HepG2 (cell line): ENCODE results near the gene UPB1. TPM values are rescaled to one million over a fixed set of nuclear protein-coding genes. Genes with fewer than 3 reads are reported as not detected.

ENCODE experiments used
- ATAC-seq: fragments of 200-7000 bp; cut with Tn5 transposase; 3 replicates; pipeline ENCODE4 v1.9.1; 2020; ENCODE audit warnings: mild to moderate bottlenecking, moderate library complexity
- BruUV-seq: library from RNA; stranded (reverse); fragments of 400-500 nt; replicated peaks from 2 replicates; lab custom pipeline; 2021; lab: Mats Ljungman, UMichigan
- CTCF ChIA-PET: fragments of 300-600 bp; formaldehyde crosslinking; extraction: SDS; loops from one replicate; lab custom pipeline; 2021; ENCODE audit warnings: low total read pairs, inconsistent platforms, low intra/inter-chr PET ratio; lab: Yijun Ruan, JAX
- POLR2A ChIA-PET: fragments of 350-600 bp; sonication (Branson Sonifier 250); formaldehyde crosslinking; loops from one replicate; lab custom pipeline; 2020; ENCODE audit warnings: antibody characterized with exemption, inconsistent platforms; lab: Yijun Ruan, JAX
- DNase-seq: peaks from one replicate; pipeline ENCODE4 v3.0.0-alpha.2; 2015; ENCODE audit warnings: low spot score
- FAIRE-seq: peaks from 3 replicates; lab custom pipeline; 2011; peaks lifted over from hg19 to GRCh38; lab: Jason Lieb, UNC
- H2AFZ ChIP-seq: one replicate; pipeline ENCODE4 v1.6.1; 2011; ENCODE audit warnings: low read length, inconsistent platforms
- H3K27ac ChIP-seq: fragments of 300-600 bp; 3 replicates; pipeline ENCODE4 v1.8.0; 2011; ENCODE audit warnings: mixed run types, mild to moderate bottlenecking, mixed read lengths, low read length, inconsistent platforms; ENCODE audit not compliant: insufficient read depth; ENCODE audit errors: extremely low read length
- H3K27me3 ChIP-seq, 2 experiments: fragments of 200-600 bp in 1 of 2; 2 replicates in 1 of 2; 3 replicates in 1 of 2; pipeline versions ENCODE4 v1.6.0 to v1.8.0; 2011; ENCODE audit warnings: low read length in 2 of 2, mild to moderate bottlenecking in 2 of 2, moderate library complexity in 2 of 2, inconsistent platforms in 1 of 2; ENCODE audit not compliant: insufficient read depth in 2 of 2, control insufficient read depth in 1 of 2
- H3K36me3 ChIP-seq, 2 experiments: fragments of 200-600 bp in 1 of 2; replicated peaks in 1 of 2; 2 replicates in 1 of 2; 3 replicates in 1 of 2; pipeline versions ENCODE4 v1.5.1 to v1.8.0; 2011; ENCODE audit warnings: low read length in 2 of 2, inconsistent platforms in 1 of 2; ENCODE audit not compliant: insufficient read depth in 2 of 2, control insufficient read depth in 1 of 2
- H3K4me1 ChIP-seq: 2 replicates; pipeline ENCODE4 v1.5.1; 2012; ENCODE audit warnings: low read length, inconsistent platforms; ENCODE audit not compliant: insufficient read depth
- H3K4me2 ChIP-seq: 2 replicates; pipeline ENCODE4 v1.6.0; 2011; ENCODE audit warnings: low read depth, low read length, inconsistent platforms
- H3K4me3 ChIP-seq, 3 experiments: fragments of 200-600 bp in 1 of 3; sonication (generic), shearing (Covaris generic) in 1 of 3; replicated peaks in 1 of 3; 2 replicates each; pipeline ENCODE4 v1.5.1; 2011 to 2016; ENCODE audit warnings: low read length in 3 of 3, inconsistent platforms in 2 of 3, low read depth in 2 of 3, mild to moderate bottlenecking in 2 of 3, control low read depth in 1 of 3, mixed read lengths in 1 of 3; ENCODE audit not compliant: insufficient read depth in 1 of 3
- H3K79me2 ChIP-seq: one replicate; pipeline ENCODE4 v1.6.1; 2011; ENCODE audit warnings: low read length, inconsistent platforms; ENCODE audit not compliant: insufficient read depth
- H3K9ac ChIP-seq: 2 replicates; pipeline ENCODE4 v1.6.0; 2011; ENCODE audit warnings: mild to moderate bottlenecking, low read depth, low read length, inconsistent platforms; ENCODE audit not compliant: insufficient read depth
- H3K9me3 ChIP-seq: 2 replicates; pipeline ENCODE4 v1.5.1; 2012; ENCODE audit warnings: mild to moderate bottlenecking, low read length
- H4K20me1 ChIP-seq: 2 replicates; pipeline ENCODE4 v1.6.0; 2011; ENCODE audit warnings: inconsistent platforms, mild to moderate bottlenecking, low read length, moderate library complexity; ENCODE audit not compliant: insufficient read depth
- CEBPB ChIP-seq: IDR thresholded peaks from 2 replicates; pipeline ENCODE4 v1.6.1; 2011; ENCODE audit warnings: low read depth, low read length, improper control_type of control experiment, borderline replicate concordance
- FOXP4 ChIP-seq: sonication (generic); formaldehyde crosslinking; IDR thresholded peaks from 2 replicates; pipeline ENCODE4 v1.4.0; 2020; ENCODE audit warnings: missing genetic modification reagents
- MTF2 ChIP-seq: sonication (generic); formaldehyde crosslinking; IDR thresholded peaks from 2 replicates; pipeline ENCODE4 v1.5.0; 2020; ENCODE audit warnings: missing genetic modification reagents, borderline replicate concordance
- NR2F6 ChIP-seq, 2 experiments: IDR thresholded peaks; 2 replicates each; pipeline ENCODE4 v1.6.1; 2016; ENCODE audit warnings: antibody characterized with exemption in 1 of 2, mild to moderate bottlenecking in 1 of 2
- PAXIP1 ChIP-seq: sonication (generic); formaldehyde crosslinking; conservative IDR thresholded peaks from 2 replicates; pipeline ENCODE4 v1.4.0; 2020; ENCODE audit warnings: mild to moderate bottlenecking, missing genetic modification reagents, moderate library complexity
- RNF219 ChIP-seq: sonication (generic); formaldehyde crosslinking; IDR thresholded peaks from 2 replicates; pipeline ENCODE4 v1.5.0; 2020; ENCODE audit warnings: mild to moderate bottlenecking, missing genetic modification reagents
- RXRB ChIP-seq: IDR thresholded peaks from 2 replicates; pipeline ENCODE4 v1.6.1; 2016; ENCODE audit warnings: borderline replicate concordance, missing genetic modification reagents, missing compliant biosample characterization
- ZBTB25 ChIP-seq: IDR thresholded peaks from 2 replicates; pipeline ENCODE4 v1.6.1; 2018; ENCODE audit warnings: missing genetic modification reagents
- ZNF263 ChIP-seq: sonication (generic); formaldehyde crosslinking; IDR thresholded peaks from 2 replicates; pipeline ENCODE4 v1.4.0; 2020; ENCODE audit warnings: missing genetic modification reagents
- ZNF800 ChIP-seq: sonication (generic); formaldehyde crosslinking; IDR thresholded peaks from 2 replicates; pipeline ENCODE4 v1.4.0; 2020; ENCODE audit warnings: missing genetic modification reagents
- WGBS: methylation state at CpG from one replicate; pipeline ENCODE4 v1.1.6; 2017; ENCODE audit warnings: low lambda C conversion rate; 5-methylcytosine and 5-hydroxymethylcytosine counted together
- in situ Hi-C: cut with HindIII; loops from 2 replicates; pipeline ENCODE4 v1.10.0; 2017; ENCODE audit warnings: low pct_unique_long_range_greater_than_20kb; ENCODE audit not compliant: extremely low pct_ligation_motif_present
- intact Hi-C: fragments of 100-400 bp; cut with micrococcal nuclease; formaldehyde crosslinking; loops from one replicate; pipeline ENCODE4 v1.10.0; 2022; ENCODE audit not compliant: unreplicated experiment
- polyA plus RNA-seq, 8 experiments: library from polyadenylated mRNA; depleted of rRNA in 3 of 8; stranded (reverse) in 7 of 8; unstranded in 1 of 8; fragments of >200 nt; fragmentation: Illumina TruSeq in 4 of 8; extraction: Trizol in 4 of 8; gene quantifications; 2 replicates each; pipeline versions ENCODE4 v1.2.1 to v1.2.3, GENCODE V29; 2011 to 2016; ENCODE audit warnings: low read depth in 4 of 8, missing spikeins in 1 of 8, mixed read lengths in 1 of 8; ENCODE audit not compliant: insufficient read depth in 1 of 8
- total RNA-seq, 5 experiments: library from RNA; depleted of rRNA; stranded (reverse); fragments of >200 nt; fragmentation: Illumina TruSeq; extraction: Trizol; gene quantifications; 2 replicates each; pipeline ENCODE4 v1.2.3, GENCODE V29; 2016; ENCODE audit warnings: low read depth in 1 of 5

Gene UPB1
- total and polyA plus RNA-seq, 2 of the 13 experiments (the other 11 are each of a cell fraction or from before 2014, with no cell fraction given) = 0.38 to 1.2 TPM

- TF ChIP-seq FOXP4 (CRISPR knock-in tag) (no peak), MTF2 (CRISPR knock-in tag) (no peak), ZBTB25 (CRISPR knock-in tag) (no peak)
Measured at GRCh38 chr22:24455039-24455438, 40.1 kb upstream of the UPB1 start (continued).

- Histone ChIP-seq H4K20me1 (no peaks in the 10 kb centered on the region), H2AFZ (no peak overlapping the region), H3K4me3 (no peak overlapping the region), H3K27ac (no peak overlapping the region), H3K79me2 (no peaks in the 10 kb centered on the region), H3K9me3 (no peaks in the 10 kb centered on the region), H3K4me1 (peaks cover 43% of the 10 kb centered on the region), H3K4me2 (peak overlapping the region; percentile 61), H3K36me3 (no peaks in the 10 kb centered on the region), H3K27me3 (no peaks in the 10 kb centered on the region), H3K9ac (no peak overlapping the region)
- DNase-seq (peak; percentile 47), ATAC-seq (peak; percentile 89), FAIRE-seq (peak; percentile 55)
- CTCF ChIA-PET = no interaction called here
- POLR2A ChIA-PET = interaction anchor here (1.2 to 1.9 kb wide), 2 partner anchors 41 to 50 kb away, joined by 3 to 7 read pairs; no protein-coding TSS in a partner anchor
- in situ Hi-C loops = no loop called here
- intact Hi-C loops = no loop called here
- 25% methylated on average over 8 of the region's 9 CpGs for WGBS
- BruUV-seq = no TSS peak
- TF ChIP-seq CEBPB = no peak
- TF ChIP-seq RXRB (CRISPR knock-in tag) = peak; percentile 35; the same call in 1 of the 2 replicates
- TF ChIP-seq ZNF800 (CRISPR knock-in tag) = 0 out of 2 replicates have a peak, but pooled peaks have one; percentile 21
- peak; percentile 96 for TF ChIP-seq ZNF263 (CRISPR knock-in tag)
- TF ChIP-seq PAXIP1 (CRISPR knock-in tag) = 0 out of 2 replicates have a peak, but pooled peaks have one; percentile 20
- no peak for TF ChIP-seq RNF219
- TF ChIP-seq NR2F6 (IDR thresholded peaks at IDR 0.05) = 0 out of 2 replicates have a peak, but pooled peaks have one; percentile 31
- TF ChIP-seq NR2F6 (CRISPR knock-in tag; IDR thresholded peaks at IDR 0.05) = peak; percentile 61
Measured at GRCh38 chr22:24455751-24456426, 39.2 kb upstream of the UPB1 start.
